Measurements from ENCODE around the gene EPHB2.

- TF ChIP-seq CTCF (IDR thresholded peaks at IDR 0.05; ENCODE audit: low read length) = no peak
- TF ChIP-seq EZH2 (optimal IDR thresholded peaks at IDR 0.05; ENCODE audit: low read depth, low read length) = no peak
These were observed 27.1 kb upstream of the EPHB2 start for GRCh38 chr1:22683547-22683946.

Measured in MM.1S (cell line).